ENCODE measurements around the gene LRRC61. TPM values are rescaled to one million over a fixed set of nuclear protein-coding genes. Genes with fewer than 3 reads are reported as not detected.

Gene LRRC61
- total and polyA plus RNA-seq, 2 of the 13 experiments (the other 11 are each of a cell fraction or from before 2014, with no cell fraction given), result 33.0 to 34.8 TPM

DNA sequence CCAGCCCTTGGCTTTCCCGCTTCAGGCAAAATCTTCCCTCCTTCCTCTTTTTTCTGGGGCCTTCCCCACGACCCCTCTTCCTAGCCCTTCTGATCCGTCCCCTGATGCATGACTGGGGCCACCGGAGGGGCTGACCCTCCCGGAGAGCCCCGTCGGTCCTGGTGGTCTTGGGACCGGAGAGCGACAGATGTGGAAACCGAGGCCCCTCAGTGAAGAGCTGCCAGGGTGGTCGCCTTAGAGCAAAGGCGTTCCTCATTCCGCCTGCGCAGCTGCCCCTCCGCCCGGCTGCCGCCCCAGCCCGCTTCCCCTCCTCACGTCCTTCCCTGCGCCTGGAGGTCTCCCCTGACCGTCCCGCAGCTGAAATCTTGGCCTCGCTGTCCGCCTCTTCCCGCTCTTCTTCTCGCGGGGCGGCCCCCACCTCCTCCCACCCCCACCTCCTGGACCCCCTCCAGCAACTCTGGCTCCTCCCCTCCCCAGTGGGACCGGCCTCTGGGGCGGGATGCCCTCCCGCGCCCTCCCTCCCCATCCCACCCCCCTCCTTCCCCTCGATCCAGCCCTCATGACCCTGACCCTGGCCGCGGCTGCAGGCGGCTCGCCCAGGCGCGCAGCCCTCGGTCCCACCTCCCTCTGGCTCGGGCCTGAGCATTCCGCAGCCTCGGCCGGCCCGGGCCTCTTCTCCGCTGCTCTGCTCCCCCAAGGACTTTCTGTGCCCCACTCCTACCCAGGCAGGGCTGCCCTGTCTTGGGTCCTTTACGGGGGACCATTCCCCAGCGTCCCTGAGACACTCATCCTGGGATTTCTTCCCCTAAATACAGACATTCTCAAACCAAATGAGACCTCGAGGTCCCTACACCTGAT is 18.3 kb downstream of the LRRC61 start, which contains the start of gene RARRES2 (continued):
- TF ChIP-seq SMAD1 (CRISPR knock-in tag; IDR thresholded peaks at IDR 0.05; ENCODE audit: borderline replicate concordance, low read depth), result no peak
- TF ChIP-seq GATA4 (IDR thresholded peaks at IDR 0.05; ENCODE audit: borderline replicate concordance, low read depth), result no peak
- no peak for TF ChIP-seq SMARCE1 (IDR thresholded peaks at IDR 0.05; ENCODE audit: borderline replicate concordance)
- TF ChIP-seq SIX4 (CRISPR knock-in tag; IDR thresholded peaks at IDR 0.05), result no peak
- TF ChIP-seq, protein P1, sequence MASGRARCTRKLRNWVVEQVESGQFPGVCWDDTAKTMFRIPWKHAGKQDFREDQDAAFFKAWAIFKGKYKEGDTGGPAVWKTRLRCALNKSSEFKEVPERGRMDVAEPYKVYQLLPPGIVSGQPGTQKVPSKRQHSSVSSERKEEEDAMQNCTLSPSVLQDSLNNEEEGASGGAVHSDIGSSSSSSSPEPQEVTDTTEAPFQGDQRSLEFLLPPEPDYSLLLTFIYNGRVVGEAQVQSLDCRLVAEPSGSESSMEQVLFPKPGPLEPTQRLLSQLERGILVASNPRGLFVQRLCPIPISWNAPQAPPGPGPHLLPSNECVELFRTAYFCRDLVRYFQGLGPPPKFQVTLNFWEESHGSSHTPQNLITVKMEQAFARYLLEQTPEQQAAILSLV (CRISPR knock-in tag; IDR thresholded peaks at IDR 0.05; ENCODE audit: borderline replicate concordance), result no peak
- TF ChIP-seq ZNF468 (CRISPR knock-in tag; IDR thresholded peaks at IDR 0.05), result no peak
- TF ChIP-seq ZNF891 (CRISPR knock-in tag; IDR thresholded peaks at IDR 0.05), result no peak
- TF ChIP-seq, protein P2, sequence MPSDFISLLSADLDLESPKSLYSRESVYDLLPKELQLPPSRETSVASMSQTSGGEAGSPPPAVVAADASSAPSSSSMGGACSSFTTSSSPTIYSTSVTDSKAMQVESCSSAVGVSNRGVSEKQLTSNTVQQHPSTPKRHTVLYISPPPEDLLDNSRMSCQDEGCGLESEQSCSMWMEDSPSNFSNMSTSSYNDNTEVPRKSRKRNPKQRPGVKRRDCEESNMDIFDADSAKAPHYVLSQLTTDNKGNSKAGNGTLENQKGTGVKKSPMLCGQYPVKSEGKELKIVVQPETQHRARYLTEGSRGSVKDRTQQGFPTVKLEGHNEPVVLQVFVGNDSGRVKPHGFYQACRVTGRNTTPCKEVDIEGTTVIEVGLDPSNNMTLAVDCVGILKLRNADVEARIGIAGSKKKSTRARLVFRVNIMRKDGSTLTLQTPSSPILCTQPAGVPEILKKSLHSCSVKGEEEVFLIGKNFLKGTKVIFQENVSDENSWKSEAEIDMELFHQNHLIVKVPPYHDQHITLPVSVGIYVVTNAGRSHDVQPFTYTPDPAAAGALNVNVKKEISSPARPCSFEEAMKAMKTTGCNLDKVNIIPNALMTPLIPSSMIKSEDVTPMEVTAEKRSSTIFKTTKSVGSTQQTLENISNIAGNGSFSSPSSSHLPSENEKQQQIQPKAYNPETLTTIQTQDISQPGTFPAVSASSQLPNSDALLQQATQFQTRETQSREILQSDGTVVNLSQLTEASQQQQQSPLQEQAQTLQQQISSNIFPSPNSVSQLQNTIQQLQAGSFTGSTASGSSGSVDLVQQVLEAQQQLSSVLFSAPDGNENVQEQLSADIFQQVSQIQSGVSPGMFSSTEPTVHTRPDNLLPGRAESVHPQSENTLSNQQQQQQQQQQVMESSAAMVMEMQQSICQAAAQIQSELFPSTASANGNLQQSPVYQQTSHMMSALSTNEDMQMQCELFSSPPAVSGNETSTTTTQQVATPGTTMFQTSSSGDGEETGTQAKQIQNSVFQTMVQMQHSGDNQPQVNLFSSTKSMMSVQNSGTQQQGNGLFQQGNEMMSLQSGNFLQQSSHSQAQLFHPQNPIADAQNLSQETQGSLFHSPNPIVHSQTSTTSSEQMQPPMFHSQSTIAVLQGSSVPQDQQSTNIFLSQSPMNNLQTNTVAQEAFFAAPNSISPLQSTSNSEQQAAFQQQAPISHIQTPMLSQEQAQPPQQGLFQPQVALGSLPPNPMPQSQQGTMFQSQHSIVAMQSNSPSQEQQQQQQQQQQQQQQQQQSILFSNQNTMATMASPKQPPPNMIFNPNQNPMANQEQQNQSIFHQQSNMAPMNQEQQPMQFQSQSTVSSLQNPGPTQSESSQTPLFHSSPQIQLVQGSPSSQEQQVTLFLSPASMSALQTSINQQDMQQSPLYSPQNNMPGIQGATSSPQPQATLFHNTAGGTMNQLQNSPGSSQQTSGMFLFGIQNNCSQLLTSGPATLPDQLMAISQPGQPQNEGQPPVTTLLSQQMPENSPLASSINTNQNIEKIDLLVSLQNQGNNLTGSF (CRISPR knock-in tag; IDR thresholded peaks at IDR 0.05), result no peak
- no peak for TF ChIP-seq ZNF562 (CRISPR knock-in tag; IDR thresholded peaks at IDR 0.05; ENCODE audit: borderline replicate concordance)
- no peak for TF ChIP-seq MED13 (CRISPR knock-in tag; IDR thresholded peaks at IDR 0.05)
- no peak for TF ChIP-seq FOXA3 (CRISPR knock-in tag; IDR thresholded peaks at IDR 0.05)
- no peak for TF ChIP-seq ZNF792 (CRISPR knock-in tag; IDR thresholded peaks at IDR 0.05)
- TF ChIP-seq ZFP37 (CRISPR knock-in tag; IDR thresholded peaks at IDR 0.05; ENCODE audit: borderline replicate concordance), result no peak
- no peak for TF ChIP-seq ZNF451 (CRISPR knock-in tag; IDR thresholded peaks at IDR 0.05)
- TF ChIP-seq, protein P3, sequence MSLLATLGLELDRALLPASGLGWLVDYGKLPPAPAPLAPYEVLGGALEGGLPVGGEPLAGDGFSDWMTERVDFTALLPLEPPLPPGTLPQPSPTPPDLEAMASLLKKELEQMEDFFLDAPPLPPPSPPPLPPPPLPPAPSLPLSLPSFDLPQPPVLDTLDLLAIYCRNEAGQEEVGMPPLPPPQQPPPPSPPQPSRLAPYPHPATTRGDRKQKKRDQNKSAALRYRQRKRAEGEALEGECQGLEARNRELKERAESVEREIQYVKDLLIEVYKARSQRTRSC (CRISPR knock-in tag; IDR thresholded peaks at IDR 0.05; ENCODE audit: low read depth), result no peak
- no peak for TF ChIP-seq ELF3 (CRISPR knock-in tag; IDR thresholded peaks at IDR 0.05)
- no peak for TF ChIP-seq CBX5 (CRISPR knock-in tag; IDR thresholded peaks at IDR 0.05; ENCODE audit: borderline replicate concordance)
- no peak for TF ChIP-seq CAMTA2 (CRISPR knock-in tag; IDR thresholded peaks at IDR 0.05; ENCODE audit: borderline replicate concordance)
- TF ChIP-seq, protein P4, sequence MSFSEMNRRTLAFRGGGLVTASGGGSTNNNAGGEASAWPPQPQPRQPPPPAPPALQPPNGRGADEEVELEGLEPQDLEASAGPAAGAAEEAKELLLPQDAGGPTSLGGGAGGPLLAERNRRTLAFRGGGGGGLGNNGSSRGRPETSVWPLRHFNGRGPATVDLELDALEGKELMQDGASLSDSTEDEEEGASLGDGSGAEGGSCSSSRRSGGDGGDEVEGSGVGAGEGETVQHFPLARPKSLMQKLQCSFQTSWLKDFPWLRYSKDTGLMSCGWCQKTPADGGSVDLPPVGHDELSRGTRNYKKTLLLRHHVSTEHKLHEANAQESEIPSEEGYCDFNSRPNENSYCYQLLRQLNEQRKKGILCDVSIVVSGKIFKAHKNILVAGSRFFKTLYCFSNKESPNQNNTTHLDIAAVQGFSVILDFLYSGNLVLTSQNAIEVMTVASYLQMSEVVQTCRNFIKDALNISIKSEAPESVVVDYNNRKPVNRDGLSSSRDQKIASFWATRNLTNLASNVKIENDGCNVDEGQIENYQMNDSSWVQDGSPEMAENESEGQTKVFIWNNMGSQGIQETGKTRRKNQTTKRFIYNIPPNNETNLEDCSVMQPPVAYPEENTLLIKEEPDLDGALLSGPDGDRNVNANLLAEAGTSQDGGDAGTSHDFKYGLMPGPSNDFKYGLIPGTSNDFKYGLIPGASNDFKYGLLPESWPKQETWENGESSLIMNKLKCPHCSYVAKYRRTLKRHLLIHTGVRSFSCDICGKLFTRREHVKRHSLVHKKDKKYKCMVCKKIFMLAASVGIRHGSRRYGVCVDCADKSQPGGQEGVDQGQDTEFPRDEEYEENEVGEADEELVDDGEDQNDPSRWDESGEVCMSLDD (CRISPR knock-in tag; IDR thresholded peaks at IDR 0.05; ENCODE audit: borderline replicate concordance), result no peak
- TF ChIP-seq ZNF614 (CRISPR knock-in tag; IDR thresholded peaks at IDR 0.05; ENCODE audit: borderline replicate concordance), result no peak
- no peak for TF ChIP-seq ZNF138 (CRISPR knock-in tag; IDR thresholded peaks at IDR 0.05; ENCODE audit: low read depth)

Data from HepG2 (cell line).